ENCODE results near the gene C6orf136.

GRCh38 chr6:30644769-30645168, 2.2 kb upstream of the C6orf136 start:
- TF ChIP-seq CTCF (conservative IDR thresholded peaks at IDR 0.05 in 1 of 2, IDR thresholded peaks at IDR 0.05 in 1 of 2; ENCODE audit: extremely low read depth in 1 of 2, insufficient read depth in 1 of 2, low read depth in 1 of 2, low read length in 2 of 2) (no peak), EZH2 (IDR thresholded peaks at IDR 0.05; ENCODE audit: borderline replicate concordance, low read length) (no peak)
